GDM1 (cell line): ENCODE results near the gene MAP4K1.
"Not testable (repeated sequence)": the region's sequence is repeated elsewhere in the genome, so short reads cannot be mapped to it uniquely, and the experiment has no call there.

Experiments used
- DNase-seq: peaks from one replicate; lab custom pipeline; 2025; lab: John Stamatoyannopoulos, UW

MAP4K1 gene

GRCh38 chr19:38624822-38625221 lies 7.1 kb upstream of the MAP4K1 start:
- no peak for DNase-seq

GRCh38 chr19:38619361-38620174 lies 1.8 kb upstream of the MAP4K1 start:
- no peak for DNase-seq

- DNase-seq, result peak; percentile 99
Observed at GRCh38 chr19:38618590-38619360, 1.0 kb upstream of the MAP4K1 start, which contains the start of gene EIF3K. EIF3K (plus strand) TSS chr19:38619188; CDS start chr19:38619269, 81 bp downstream.

- DNase-seq, result no peak
Observed at GRCh38 chr19:38617283-38617763, 430 bp downstream of the MAP4K1 start.

GRCh38 chr19:38616265-38616664 lies 1.5 kb downstream of the MAP4K1 start:
- DNase-seq, result no peak

- DNase-seq, result no peak
Observed at GRCh38 chr19:38615007-38615581, 2.7 kb downstream of the MAP4K1 start.

GRCh38 chr19:38614289-38614688 lies 3.5 kb downstream of the MAP4K1 start:
- no peak for DNase-seq

- no peak for DNase-seq
Observed at GRCh38 chr19:38606131-38606530, 11.6 kb downstream of the MAP4K1 start.

- DNase-seq, result not testable (repeated sequence)
Observed at GRCh38 chr19:38602856-38603255, 14.9 kb downstream of the MAP4K1 start.

- no peak for DNase-seq
Observed at GRCh38 chr19:38599722-38600121, 18.0 kb downstream of the MAP4K1 start.

- DNase-seq, result no peak
Observed at GRCh38 chr19:38597075-38597474, 20.7 kb downstream of the MAP4K1 start.

GRCh38 chr19:38596057-38596981 lies 21.4 kb downstream of the MAP4K1 start:
- no peak for DNase-seq

GRCh38 chr19:38592940-38593339 lies 24.8 kb downstream of the MAP4K1 start:
- DNase-seq, result no peak

GRCh38 chr19:38588041-38588440 lies 29.7 kb downstream of the MAP4K1 start:
- DNase-seq, result no peak

GRCh38 chr19:38587562-38587961 lies 30.2 kb downstream of the MAP4K1 start:
- DNase-seq, result no peak

- DNase-seq, result no peak
Observed at GRCh38 chr19:38583985-38584305, 33.8 kb downstream of the MAP4K1 start.

- DNase-seq, result no peak
Observed at GRCh38 chr19:38583219-38583984, 34.4 kb downstream of the MAP4K1 start.

GRCh38 chr19:38580080-38580479 lies 37.7 kb downstream of the MAP4K1 start:
- DNase-seq, result no peak

GRCh38 chr19:38579304-38579703 lies 38.4 kb downstream of the MAP4K1 start:
- not testable (repeated sequence) for DNase-seq

GRCh38 chr19:38577826-38578225 lies 39.9 kb downstream of the MAP4K1 start:
- DNase-seq, result no peak

- no peak for DNase-seq
Observed at GRCh38 chr19:38571682-38572081, 46.1 kb downstream of the MAP4K1 start.
